Thoracic aorta (tissue), 2 donors: ENCODE data around the gene SARS1. TPM values are rescaled to one million over a fixed set of nuclear protein-coding genes. Genes with fewer than 3 reads are reported as not detected.
"Not testable (repeated sequence)": the region's sequence is repeated elsewhere in the genome, so short reads cannot be mapped to it uniquely, and the experiment has no call there.

ENCODE experiments used
- ATAC-seq: fragments of 150-250 bp; one replicate; pipeline ENCODE4 v1.8.0; 2017; ENCODE audit warnings: low read depth; ENCODE audit not compliant: insufficient number of reproducible peaks, low FRiP score
- DNase-seq: peaks from one replicate; pipeline ENCODE4 v3.0.0-alpha.2; 2020; ENCODE audit warnings: low spot score
- H3K27ac ChIP-seq, 2 donors: fragments of 200-600 bp; sonication (generic); 1 replicate in 1 of 2; 2 replicates in 1 of 2; pipeline ENCODE4 v1.5.1; 2016; ENCODE audit warnings: mild to moderate bottlenecking in 2 of 2, moderate library complexity in 2 of 2
- H3K27me3 ChIP-seq: fragments of 200-600 bp; sonication (generic); replicated peaks from 2 replicates; pipeline ENCODE4 v1.6.0; 2016; ENCODE audit warnings: mild to moderate bottlenecking; ENCODE audit not compliant: insufficient read depth
- H3K36me3 ChIP-seq: fragments of 200-600 bp; sonication (generic); one replicate; pipeline ENCODE4 v1.5.1; 2016
- H3K4me1 ChIP-seq, 2 donors: fragments of 200-600 bp; sonication (generic); 1 replicate in 1 of 2; 2 replicates in 1 of 2; pipeline versions ENCODE4 v1.5.1 to v1.6.0; 2016; ENCODE audit warnings: low read depth in 2 of 2, mild to moderate bottlenecking in 1 of 2; ENCODE audit not compliant: control insufficient read depth in 1 of 2
- H3K4me3 ChIP-seq: fragments of 200-600 bp; sonication (generic); 2 replicates; pipeline ENCODE4 v1.5.1; 2016; ENCODE audit warnings: mild to moderate bottlenecking
- H3K9me3 ChIP-seq: fragments of 200-600 bp; sonication (generic); 2 replicates; pipeline ENCODE4 v1.5.1; 2016
- total RNA-seq, 2 donors: library from RNA; depleted of rRNA; stranded (reverse); fragments of >200 nt; gene quantifications; one replicate each; pipeline versions ENCODE4 v1.1.0 to v1.2.3, GENCODE V29; 2016
- TF ChIP-seq, protein P1 (sequence below): fragments of 200-600 bp; sonication (generic); IDR thresholded peaks from one replicate; pipeline ENCODE4 v1.5.1; 2019; ENCODE audit warnings: antibody characterized with exemption

SARS1 gene
- total RNA-seq, 2 donors from 2014 or later, result 122 to 137 TPM

DNA sequence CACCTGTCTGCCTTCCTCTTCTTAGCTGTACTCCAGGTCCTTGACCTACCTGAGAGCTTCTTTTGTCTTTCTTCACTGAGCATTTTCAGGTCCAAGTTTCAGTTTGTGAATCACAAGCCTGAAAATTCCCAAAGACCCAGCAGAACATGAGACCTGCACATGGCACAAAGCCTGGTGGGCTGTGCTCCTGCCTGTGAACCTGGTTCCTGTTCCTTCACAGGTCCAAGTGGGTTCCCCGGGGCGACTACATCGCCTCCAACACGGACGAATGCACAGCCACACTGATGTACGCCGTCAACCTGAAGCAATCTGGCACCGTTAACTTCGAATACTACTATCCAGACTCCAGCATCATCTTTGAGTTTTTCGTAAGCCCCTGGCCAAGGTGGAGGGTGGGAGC is 42.1 kb upstream of the SARS1 start:
- TF ChIP-seq, protein P1, sequence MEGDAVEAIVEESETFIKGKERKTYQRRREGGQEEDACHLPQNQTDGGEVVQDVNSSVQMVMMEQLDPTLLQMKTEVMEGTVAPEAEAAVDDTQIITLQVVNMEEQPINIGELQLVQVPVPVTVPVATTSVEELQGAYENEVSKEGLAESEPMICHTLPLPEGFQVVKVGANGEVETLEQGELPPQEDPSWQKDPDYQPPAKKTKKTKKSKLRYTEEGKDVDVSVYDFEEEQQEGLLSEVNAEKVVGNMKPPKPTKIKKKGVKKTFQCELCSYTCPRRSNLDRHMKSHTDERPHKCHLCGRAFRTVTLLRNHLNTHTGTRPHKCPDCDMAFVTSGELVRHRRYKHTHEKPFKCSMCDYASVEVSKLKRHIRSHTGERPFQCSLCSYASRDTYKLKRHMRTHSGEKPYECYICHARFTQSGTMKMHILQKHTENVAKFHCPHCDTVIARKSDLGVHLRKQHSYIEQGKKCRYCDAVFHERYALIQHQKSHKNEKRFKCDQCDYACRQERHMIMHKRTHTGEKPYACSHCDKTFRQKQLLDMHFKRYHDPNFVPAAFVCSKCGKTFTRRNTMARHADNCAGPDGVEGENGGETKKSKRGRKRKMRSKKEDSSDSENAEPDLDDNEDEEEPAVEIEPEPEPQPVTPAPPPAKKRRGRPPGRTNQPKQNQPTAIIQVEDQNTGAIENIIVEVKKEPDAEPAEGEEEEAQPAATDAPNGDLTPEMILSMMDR, result no peak
- Histone ChIP-seq H3K36me3 (no peaks in the 10 kb centered on the region), H3K4me1 (no peaks in the 10 kb centered on the region), H3K27ac (no peak overlapping the region), H3K9me3 (no peaks in the 10 kb centered on the region), H3K4me3 (no peak overlapping the region), H3K27me3 (no peaks in the 10 kb centered on the region)
- DNase-seq (no peak), ATAC-seq (no peak)

DNA sequence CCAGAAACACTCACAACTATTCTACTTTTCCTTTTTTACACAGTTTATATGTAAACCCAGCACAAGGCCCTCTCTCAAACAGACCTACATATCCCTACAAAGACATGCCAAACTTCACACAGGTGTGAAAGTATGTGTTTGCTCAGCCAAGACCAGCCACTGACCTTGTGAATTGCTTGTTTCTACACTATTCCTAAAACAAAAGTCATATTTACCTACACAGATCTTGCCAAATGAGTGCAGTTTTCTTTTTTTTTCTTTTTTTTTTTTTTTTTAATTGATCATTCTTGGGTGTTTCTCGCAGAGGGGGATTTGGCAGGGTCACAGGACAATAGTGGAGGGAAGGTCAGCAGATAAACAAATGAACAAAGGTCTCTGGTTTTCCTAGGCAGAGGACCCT is 37.4 kb upstream of the SARS1 start:
- not testable (repeated sequence) for ATAC-seq, DNase-seq, H3K4me1 ChIP-seq, H3K9me3 ChIP-seq, H3K4me3 ChIP-seq, H3K27ac ChIP-seq, H3K36me3 ChIP-seq, H3K27me3 ChIP-seq

DNA sequence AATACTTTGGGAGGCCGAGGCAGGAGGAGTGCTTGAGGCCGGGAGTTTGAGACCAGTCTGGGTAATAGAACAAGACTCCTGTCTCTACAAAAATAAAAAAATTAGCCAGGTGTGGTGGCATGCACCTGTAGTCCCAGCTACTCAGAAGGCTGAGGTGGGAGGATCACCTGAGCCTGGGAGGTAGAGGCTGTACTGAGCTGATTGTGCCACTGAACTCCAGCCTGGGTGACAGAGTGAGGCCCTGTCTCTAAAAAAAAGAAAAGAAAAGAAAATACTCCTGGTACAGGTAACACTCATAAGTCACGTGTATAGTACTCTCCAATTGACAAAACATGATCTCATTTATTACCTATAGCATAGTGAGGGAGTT is 33.0 kb upstream of the SARS1 start:
- H3K4me3 ChIP-seq, H3K4me1 ChIP-seq, H3K36me3 ChIP-seq, H3K9me3 ChIP-seq, ATAC-seq, H3K27me3 ChIP-seq, DNase-seq, H3K27ac ChIP-seq: not testable (repeated sequence)

GRCh38 chr1:109181085-109181806 is 32.5 kb upstream of the SARS1 start:
- TF ChIP-seq, protein P1, result no peak
- H3K4me3 ChIP-seq, result no peak overlapping the region
- no peaks in the 10 kb centered on the region for H3K9me3 ChIP-seq
- H3K4me1 ChIP-seq, result no peaks in the 10 kb centered on the region
- no peak overlapping the region for H3K27ac ChIP-seq
- no peaks in the 10 kb centered on the region for H3K27me3 ChIP-seq
- H3K36me3 ChIP-seq, result no peaks in the 10 kb centered on the region
- ATAC-seq, result no peak
- DNase-seq, result no peak

- TF ChIP-seq, protein P1, result no peak
- no peak overlapping the region for H3K27ac ChIP-seq
- DNase-seq (no peak), ATAC-seq (no peak)
- no peaks in the 10 kb centered on the region for H3K36me3 ChIP-seq
- H3K9me3 ChIP-seq, result no peaks in the 10 kb centered on the region
- no peaks in the 10 kb centered on the region for H3K27me3 ChIP-seq
- H3K4me3 ChIP-seq, result no peak overlapping the region
- H3K4me1 ChIP-seq, result no peaks in the 10 kb centered on the region
Measured at GRCh38 chr1:109181807-109182163, 31.9 kb upstream of the SARS1 start.

DNA sequence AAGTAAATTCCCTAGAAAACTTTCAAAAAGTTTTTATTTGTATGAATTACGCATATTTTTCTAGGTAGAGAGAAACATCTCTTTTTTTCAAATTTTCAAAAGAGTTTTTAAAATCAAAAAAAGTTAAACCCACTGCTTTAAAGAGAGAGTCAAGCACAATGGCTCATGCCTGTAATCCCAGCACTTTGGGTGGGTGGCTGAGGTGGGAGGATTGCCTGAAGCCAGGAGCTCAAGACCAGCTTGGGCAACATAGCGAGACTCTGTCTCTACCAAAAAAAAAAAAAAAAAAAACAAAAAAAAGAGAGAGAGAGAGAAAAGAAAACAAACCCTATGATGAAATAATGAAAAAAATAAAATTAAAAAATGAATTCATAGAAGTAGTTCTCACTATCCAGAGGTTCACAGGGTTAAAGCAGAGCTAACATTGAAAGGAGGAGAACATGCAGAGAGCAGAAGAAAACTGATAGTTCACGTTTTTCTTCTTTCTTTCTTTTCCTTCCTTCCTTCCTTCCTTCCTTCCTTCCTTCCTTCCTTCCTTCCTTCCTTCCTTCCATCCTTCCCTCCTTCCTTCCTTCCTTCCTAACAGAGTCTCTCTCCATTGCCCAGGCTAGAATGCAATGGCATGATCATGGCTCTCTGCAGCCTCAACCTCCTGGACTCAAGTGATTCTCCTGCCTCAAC is 30.5 kb upstream of the SARS1 start:
- Histone ChIP-seq H3K4me1 (no peaks in the 10 kb centered on the region), H3K9me3 (no peaks in the 10 kb centered on the region), H3K27ac (no peak overlapping the region), H3K27me3 (no peaks in the 10 kb centered on the region), H3K4me3 (no peak overlapping the region), H3K36me3 (no peaks in the 10 kb centered on the region)
- ATAC-seq (no peak), DNase-seq (no peak)
- TF ChIP-seq, protein P1, result no peak
